Thyroid gland (tissue), 4 donors: ENCODE results near the gene DRG2.

ENCODE experiments used
- CTCF ChIP-seq, 6 experiments: fragments of 200-600 bp in 3 of 6; fragments of 450-650 bp in 3 of 6; sonication (generic) in 3 of 6; IDR thresholded peaks; one replicate each; pipeline ENCODE4 v1.5.1; 2016 to 2019; ENCODE audit warnings: antibody characterized with exemption in 6 of 6, mild to moderate bottlenecking in 2 of 6, inconsistent platforms in 1 of 6, moderate library complexity in 1 of 6
- POLR2A ChIP-seq, 2 donors: fragments of 450-650 bp; IDR thresholded peaks; one replicate each; pipeline ENCODE4 v1.6.1; 2017; ENCODE audit warnings: antibody characterized with exemption in 2 of 2, mild to moderate bottlenecking in 2 of 2, moderate library complexity in 1 of 2

- TF ChIP-seq CTCF (IDR thresholded peaks at IDR 0.05) (no peak), POLR2A (IDR thresholded peaks at IDR 0.05) (no peak)
Measured at GRCh38 chr17:18119938-18120337, 32.2 kb downstream of the DRG2 start.
